ENCODE data around the gene KCP.

Gene KCP

GRCh38 chr7:128833946-128834325, 76.6 kb downstream of the KCP start:
- no peak for TF ChIP-seq CTCF (IDR thresholded peaks at IDR 0.05; ENCODE audit: control insufficient read depth, insufficient read depth, low read depth, low read length, missing control alignments)
- no peak for DNase-seq (ENCODE audit: low read depth)
- H3K4me3 ChIP-seq (ENCODE audit: control insufficient read depth, low read depth, low read length), result peak overlapping the region; percentile 90

GRCh38 chr7:128833148-128833945, 77.2 kb downstream of the KCP start:
- H3K4me3 ChIP-seq (ENCODE audit: control insufficient read depth, low read depth, low read length), result peak overlapping the region; percentile 90
- TF ChIP-seq CTCF (IDR thresholded peaks at IDR 0.05; ENCODE audit: control insufficient read depth, insufficient read depth, low read depth, low read length, missing control alignments), result no peak
- DNase-seq (ENCODE audit: low read depth), result no peak

- peak overlapping the region; percentile 90 for H3K4me3 ChIP-seq (ENCODE audit: control insufficient read depth, low read depth, low read length)
These were observed 77.7 kb downstream of the KCP start for GRCh38 chr7:128832880-128833147.

GRCh38 chr7:128831994-128832879, 78.3 kb downstream of the KCP start:
- no peak for TF ChIP-seq CTCF (IDR thresholded peaks at IDR 0.05; ENCODE audit: control insufficient read depth, insufficient read depth, low read depth, low read length, missing control alignments)
- no peak for DNase-seq (ENCODE audit: low read depth)
- H3K4me3 ChIP-seq (ENCODE audit: control insufficient read depth, low read depth, low read length), result peak overlapping the region; percentile 90

More at GRCh38 chr7:128832880-128833147, 77.7 kb downstream of the KCP start:
- DNase-seq (ENCODE audit: low read depth), result no peak
- no peak for TF ChIP-seq CTCF (IDR thresholded peaks at IDR 0.05; ENCODE audit: control insufficient read depth, insufficient read depth, low read depth, low read length, missing control alignments)

GRCh38 chr7:128831178-128831993, 79.1 kb downstream of the KCP start:
- TF ChIP-seq CTCF (IDR thresholded peaks at IDR 0.05; ENCODE audit: control insufficient read depth, insufficient read depth, low read depth, low read length, missing control alignments), result no peak
- DNase-seq (ENCODE audit: low read depth), result no peak
- peak overlapping the region; percentile 90 for H3K4me3 ChIP-seq (ENCODE audit: control insufficient read depth, low read depth, low read length)
